Measurements from ENCODE around the gene EGFR. TPM values are rescaled to one million over a fixed set of nuclear protein-coding genes. Genes with fewer than 3 reads are reported as not detected.
"Not testable (repeated sequence)": the region's sequence is repeated elsewhere in the genome, so short reads cannot be mapped to it uniquely, and the experiment has no call there.

Gene EGFR
- total and polyA plus RNA-seq, 2 experiments from 2014 or later = 0.51 to 0.57 TPM

- no peak for TF ChIP-seq CTCF (IDR thresholded peaks at IDR 0.05; ENCODE audit: low read depth, low read length)
- Histone ChIP-seq H3K4me1 (ENCODE audit: low read depth) (no peaks in the 10 kb centered on the region), H3K27me3 (no peaks in the 10 kb centered on the region), H3K27ac (no peak overlapping the region), H3K9me3 (ENCODE audit: low read depth) (no peaks in the 10 kb centered on the region), H3K4me3 (no peak overlapping the region), H3K36me3 (no peaks in the 10 kb centered on the region)
- no peak for DNase-seq (ENCODE audit: low read depth in 1 of 2, low spot score in 1 of 2)
Observed at GRCh38 chr7:55164527-55164926, 145.7 kb downstream of the EGFR start.

DNA sequence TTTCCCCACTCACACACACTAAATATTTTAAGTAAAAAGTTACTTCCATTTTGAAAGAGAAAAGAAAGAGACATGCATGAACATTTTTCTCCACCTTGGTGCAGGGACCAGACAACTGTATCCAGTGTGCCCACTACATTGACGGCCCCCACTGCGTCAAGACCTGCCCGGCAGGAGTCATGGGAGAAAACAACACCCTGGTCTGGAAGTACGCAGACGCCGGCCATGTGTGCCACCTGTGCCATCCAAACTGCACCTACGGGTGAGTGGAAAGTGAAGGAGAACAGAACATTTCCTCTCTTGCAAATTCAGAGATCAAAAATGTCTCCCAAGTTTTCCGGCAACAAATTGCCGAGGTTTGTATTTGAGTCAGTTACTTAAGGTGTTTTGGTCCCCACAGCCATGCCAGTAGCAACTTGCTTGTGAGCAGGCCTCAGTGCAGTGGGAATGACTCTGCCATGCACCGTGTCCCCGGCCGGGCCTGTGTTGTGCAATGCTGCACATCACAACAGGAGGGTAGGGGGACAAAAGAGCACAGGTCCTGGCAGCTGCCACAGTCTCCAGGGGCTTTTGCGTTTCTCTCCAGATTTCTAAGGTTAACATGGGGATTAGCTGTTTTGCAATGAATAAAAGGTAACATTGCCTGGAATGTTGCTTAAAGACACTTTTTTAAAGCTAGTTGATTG is 146.5 kb downstream of the EGFR start:
- no peaks in the 10 kb centered on the region for H3K36me3 ChIP-seq

GRCh38 chr7:55167296-55167695 is 148.5 kb downstream of the EGFR start:
- not testable (repeated sequence) for H3K9me3 ChIP-seq (ENCODE audit: low read depth); H3K4me3 ChIP-seq; H3K36me3 ChIP-seq; H3K27ac ChIP-seq; DNase-seq (ENCODE audit: low read depth in 1 of 2, low spot score in 1 of 2); H3K4me1 ChIP-seq (ENCODE audit: low read depth); H3K27me3 ChIP-seq

More for the DNA sequence above, 146.5 kb downstream of the EGFR start:
- H3K4me1 ChIP-seq (ENCODE audit: low read depth) = no peaks in the 10 kb centered on the region
- H3K27me3 ChIP-seq = no peaks in the 10 kb centered on the region
- no peak for DNase-seq (ENCODE audit: low read depth in 1 of 2, low spot score in 1 of 2)
- H3K27ac ChIP-seq = no peak overlapping the region
- no peak for TF ChIP-seq CTCF (IDR thresholded peaks at IDR 0.05; ENCODE audit: low read depth, low read length)
- no peak overlapping the region for H3K4me3 ChIP-seq
- no peaks in the 10 kb centered on the region for H3K9me3 ChIP-seq (ENCODE audit: low read depth)

DNA sequence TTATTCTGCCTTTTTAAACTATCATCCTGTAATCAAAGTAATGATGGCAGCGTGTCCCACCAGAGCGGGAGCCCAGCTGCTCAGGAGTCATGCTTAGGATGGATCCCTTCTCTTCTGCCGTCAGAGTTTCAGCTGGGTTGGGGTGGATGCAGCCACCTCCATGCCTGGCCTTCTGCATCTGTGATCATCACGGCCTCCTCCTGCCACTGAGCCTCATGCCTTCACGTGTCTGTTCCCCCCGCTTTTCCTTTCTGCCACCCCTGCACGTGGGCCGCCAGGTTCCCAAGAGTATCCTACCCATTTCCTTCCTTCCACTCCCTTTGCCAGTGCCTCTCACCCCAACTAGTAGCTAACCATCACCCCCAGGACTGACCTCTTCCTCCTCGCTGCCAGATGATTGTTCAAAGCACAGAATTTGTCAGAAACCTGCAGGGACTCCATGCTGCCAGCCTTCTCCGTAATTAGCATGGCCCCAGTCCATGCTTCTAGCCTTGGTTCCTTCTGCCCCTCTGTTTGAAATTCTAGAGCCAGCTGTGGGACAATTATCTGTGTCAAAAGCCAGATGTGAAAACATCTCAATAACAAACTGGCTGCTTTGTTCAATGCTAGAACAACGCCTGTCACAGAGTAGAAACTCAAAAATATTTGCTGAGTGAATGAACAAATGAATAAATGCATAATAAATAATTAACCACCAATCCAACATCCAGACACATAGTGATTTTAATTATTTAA is 151.7 kb downstream of the EGFR start:
- H3K4me1 ChIP-seq (ENCODE audit: low read depth) = no peaks in the 10 kb centered on the region
- no peaks in the 10 kb centered on the region for H3K27me3 ChIP-seq
- DNase-seq (ENCODE audit: low read depth in 1 of 2, low spot score in 1 of 2) = no peak
- no peak overlapping the region for H3K4me3 ChIP-seq
- H3K36me3 ChIP-seq = no peaks in the 10 kb centered on the region
- H3K27ac ChIP-seq = no peak overlapping the region
- H3K9me3 ChIP-seq (ENCODE audit: low read depth) = no peaks in the 10 kb centered on the region
- no peak for TF ChIP-seq CTCF (IDR thresholded peaks at IDR 0.05; ENCODE audit: low read depth, low read length)

DNA sequence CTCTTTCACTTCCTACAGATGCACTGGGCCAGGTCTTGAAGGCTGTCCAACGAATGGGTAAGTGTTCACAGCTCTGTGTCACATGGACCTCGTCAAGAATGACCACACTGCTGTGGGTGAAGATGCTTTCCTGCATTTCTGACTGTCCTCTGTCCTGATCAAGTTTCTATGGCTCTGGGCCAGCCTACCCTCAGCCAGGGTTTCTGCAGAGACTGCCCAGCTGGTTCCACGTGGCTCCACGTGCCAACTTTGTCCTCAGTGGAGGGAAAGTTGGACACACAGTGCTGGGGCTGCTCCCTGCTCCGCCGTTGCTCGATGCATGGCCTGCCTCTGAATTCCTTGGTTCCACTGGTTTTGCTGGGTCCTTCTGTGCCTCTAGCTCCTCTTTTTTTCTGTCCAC is 152.3 kb downstream of the EGFR start:
- H3K9me3 ChIP-seq (ENCODE audit: low read depth) = no peaks in the 10 kb centered on the region
- H3K4me3 ChIP-seq = no peak overlapping the region
- no peaks in the 10 kb centered on the region for H3K36me3 ChIP-seq
- H3K4me1 ChIP-seq (ENCODE audit: low read depth) = no peaks in the 10 kb centered on the region
- H3K27me3 ChIP-seq = no peaks in the 10 kb centered on the region
- no peak overlapping the region for H3K27ac ChIP-seq
- no peak for DNase-seq (ENCODE audit: low read depth in 1 of 2, low spot score in 1 of 2)
- TF ChIP-seq CTCF (IDR thresholded peaks at IDR 0.05; ENCODE audit: low read depth, low read length) = no peak

GRCh38 chr7:55172161-55172560 is 153.3 kb downstream of the EGFR start:
- H3K9me3 ChIP-seq (ENCODE audit: low read depth) = no peaks in the 10 kb centered on the region
- H3K36me3 ChIP-seq = no peaks in the 10 kb centered on the region
- no peaks in the 10 kb centered on the region for H3K4me1 ChIP-seq (ENCODE audit: low read depth)
- no peak overlapping the region for H3K27ac ChIP-seq
- no peak overlapping the region for H3K4me3 ChIP-seq
- TF ChIP-seq CTCF (IDR thresholded peaks at IDR 0.05; ENCODE audit: low read depth, low read length) = no peak
- no peaks in the 10 kb centered on the region for H3K27me3 ChIP-seq
- no peak for DNase-seq (ENCODE audit: low read depth in 1 of 2, low spot score in 1 of 2)

Measured in cardiac muscle cell (in vitro differentiated cells and primary cell).